GM18517 (cell line): Measurements from ENCODE around the gene SIM2.

Experiments
- ATAC-seq: cut with Tn5 transposase; IDR thresholded peaks from one replicate; pipeline ENCODE4 v1.9.1; 2021; ENCODE audit warnings: mild to moderate bottlenecking, moderate library complexity; ENCODE audit not compliant: unreplicated experiment

SIM2 gene

DNA sequence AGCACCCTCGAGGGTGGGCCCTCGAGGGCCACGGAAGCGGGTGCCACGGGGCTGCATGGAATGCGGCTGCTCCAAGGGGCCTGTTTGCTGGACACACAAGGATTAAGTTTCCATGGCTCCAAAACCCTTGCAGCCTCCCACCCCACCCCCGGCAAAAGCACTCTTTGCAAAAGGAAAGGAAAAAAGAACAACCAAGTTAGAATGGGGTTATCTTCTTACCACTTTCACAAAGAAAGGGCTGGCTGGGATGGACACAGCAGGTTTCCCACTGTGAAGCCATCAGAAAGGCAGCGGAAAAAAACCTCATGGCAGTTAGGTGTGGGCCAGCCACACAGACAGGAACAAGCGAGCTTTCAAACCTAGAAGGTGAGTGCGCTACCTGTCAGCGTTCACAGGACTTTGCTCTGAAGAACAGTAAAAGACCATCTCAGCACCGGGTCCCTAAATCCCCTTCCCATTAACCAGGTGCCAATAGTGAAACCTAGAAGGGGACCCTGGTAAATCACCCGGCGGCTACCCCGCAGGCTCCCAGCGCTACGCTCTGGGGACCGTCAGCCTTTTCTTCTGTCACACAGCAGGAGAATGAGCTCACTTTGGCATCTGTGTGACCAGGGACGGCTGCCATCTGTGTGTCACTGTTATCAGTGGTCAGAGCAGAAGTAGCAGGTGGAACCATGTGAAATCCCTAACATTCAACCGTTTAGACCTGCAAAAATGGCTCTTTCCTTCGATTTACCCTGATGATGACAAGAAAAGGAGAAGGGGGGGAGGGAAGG is 93.0 kb downstream of the SIM2 start:
- ATAC-seq: no peak

GRCh38 chr21:36792505-36792967 is 93.6 kb downstream of the SIM2 start:
- ATAC-seq: no peak

DNA sequence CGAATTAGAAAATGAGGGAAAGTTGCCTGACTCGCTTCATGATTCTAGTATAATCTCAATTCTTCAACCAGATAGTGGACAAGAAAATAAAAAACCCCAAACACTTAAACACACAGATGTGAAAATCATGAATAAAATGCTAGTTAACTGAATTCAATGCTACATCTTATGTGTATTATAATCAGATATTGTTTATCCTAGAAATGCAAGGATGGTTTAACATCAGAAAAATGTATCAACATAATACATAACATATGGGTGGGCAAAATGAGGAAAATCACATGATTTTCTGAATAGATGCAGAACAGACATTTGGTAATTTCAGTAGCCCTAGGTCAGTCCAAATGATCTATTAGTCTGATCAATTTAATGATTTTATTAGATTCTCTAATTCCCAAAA is 97.2 kb downstream of the SIM2 start:
- no peak for ATAC-seq

DNA sequence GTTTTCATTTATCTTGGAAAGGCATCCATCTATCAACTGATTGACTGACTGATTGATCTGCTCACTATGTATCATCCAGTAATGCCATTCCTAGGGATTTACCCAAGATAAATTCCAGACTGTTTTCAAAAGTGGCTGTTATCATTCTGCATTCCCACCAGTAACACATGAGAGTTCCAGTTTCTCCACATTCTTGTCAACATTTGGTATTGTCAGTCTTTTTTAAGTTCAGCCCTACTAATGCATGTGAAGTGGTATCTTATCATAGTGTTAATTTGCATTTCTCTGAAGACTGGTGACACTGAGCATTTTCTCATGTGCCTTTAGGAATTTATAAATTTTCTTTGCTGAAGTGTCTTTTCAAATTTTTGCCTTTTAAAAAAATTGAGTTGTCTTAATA is 99.6 kb downstream of the SIM2 start:
- ATAC-seq: no peak
